GM18951 (cell line): ENCODE data around the gene TPCN2.
"Not testable (repeated sequence)": the region's sequence is repeated elsewhere in the genome, so short reads cannot be mapped to it uniquely, and the experiment has no call there.

ENCODE experiments used
- POLR2A ChIP-seq: IDR thresholded peaks from 4 replicates; pipeline ENCODE4 v1.6.1; 2011; ENCODE audit warnings: mild to moderate bottlenecking; ENCODE audit not compliant: insufficient read length, insufficient read depth; ENCODE audit errors: extremely low read depth
- in situ Hi-C: fragments of 300-500 bp; cut with MboI; formaldehyde crosslinking; loops from one replicate; pipeline ENCODE4 v1.12.0; 2022; ENCODE audit warnings: low sequenced_read_pairs, mixed read lengths, inconsistent platforms; ENCODE audit not compliant: unreplicated experiment

The TPCN2 gene

DNA sequence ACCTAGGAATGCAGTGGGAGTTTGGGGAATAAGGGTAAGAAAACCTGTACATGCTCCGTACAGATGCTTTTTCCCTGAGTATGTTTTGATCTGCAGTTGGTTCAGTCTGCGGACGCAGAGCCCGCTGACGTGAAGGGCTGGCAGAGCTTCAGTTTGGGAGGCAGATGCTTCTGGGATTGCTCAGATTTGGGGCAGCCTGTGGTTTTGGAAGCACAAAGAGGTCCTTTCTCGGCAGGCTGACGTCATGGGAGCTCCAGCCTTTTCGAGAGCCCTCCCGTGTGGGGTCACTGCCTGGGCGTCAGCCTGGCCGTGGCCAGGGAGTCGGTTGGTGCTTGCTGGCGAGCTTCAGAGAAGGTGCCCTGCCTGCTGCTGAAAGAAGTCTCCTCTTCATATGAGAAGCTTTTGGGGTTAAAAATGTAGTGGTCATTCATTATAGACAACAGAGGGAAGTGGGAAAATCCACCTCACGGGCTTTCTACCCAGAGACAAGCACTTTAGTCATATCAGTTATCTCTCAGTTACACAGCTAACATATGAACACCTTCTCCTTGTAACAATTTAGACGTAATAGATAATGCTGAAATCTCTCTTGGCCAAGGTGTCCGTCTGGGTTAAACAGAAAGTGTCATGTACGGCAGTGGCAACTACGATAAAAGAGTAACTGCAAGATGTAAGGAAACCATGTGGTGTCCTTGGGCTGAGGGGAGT is 26.8 kb downstream of the TPCN2 start:
- in situ Hi-C loops: no loop called here
- no peak for TF ChIP-seq POLR2A

DNA sequence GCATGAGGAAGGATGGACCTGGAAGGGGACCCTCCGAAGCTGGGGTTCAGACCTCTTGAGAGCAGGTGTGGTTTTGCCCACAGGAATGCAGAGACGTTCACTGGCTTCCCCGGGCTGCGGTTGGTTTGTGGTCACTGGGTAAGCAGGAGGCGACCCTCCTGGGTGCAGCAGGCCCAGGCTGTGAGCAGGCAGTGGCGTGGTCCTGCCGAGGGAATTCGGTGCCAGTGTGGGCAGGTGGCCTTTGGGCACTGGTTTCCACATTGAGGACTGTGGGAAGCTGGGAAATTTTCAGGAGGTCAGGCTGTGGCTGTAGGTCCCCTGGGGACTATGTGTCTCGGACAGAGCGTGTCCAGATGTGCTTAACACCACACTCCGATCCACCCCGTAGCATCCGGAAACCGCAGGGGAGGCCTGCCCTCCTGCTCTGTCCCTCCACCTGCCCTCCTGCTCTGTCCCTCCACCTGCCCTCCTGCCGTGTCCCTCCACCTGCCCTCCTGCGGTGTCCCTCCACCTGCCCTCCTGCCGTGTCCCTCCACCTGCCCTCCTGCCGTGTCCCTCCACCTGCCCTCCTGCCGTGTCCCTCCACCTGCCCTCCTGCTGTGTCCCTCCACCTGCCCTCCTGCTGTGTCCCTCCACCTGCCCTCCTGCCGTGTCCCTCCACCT is 27.5 kb downstream of the TPCN2 start:
- in situ Hi-C loops: no loop called here
- no peak for TF ChIP-seq POLR2A

DNA sequence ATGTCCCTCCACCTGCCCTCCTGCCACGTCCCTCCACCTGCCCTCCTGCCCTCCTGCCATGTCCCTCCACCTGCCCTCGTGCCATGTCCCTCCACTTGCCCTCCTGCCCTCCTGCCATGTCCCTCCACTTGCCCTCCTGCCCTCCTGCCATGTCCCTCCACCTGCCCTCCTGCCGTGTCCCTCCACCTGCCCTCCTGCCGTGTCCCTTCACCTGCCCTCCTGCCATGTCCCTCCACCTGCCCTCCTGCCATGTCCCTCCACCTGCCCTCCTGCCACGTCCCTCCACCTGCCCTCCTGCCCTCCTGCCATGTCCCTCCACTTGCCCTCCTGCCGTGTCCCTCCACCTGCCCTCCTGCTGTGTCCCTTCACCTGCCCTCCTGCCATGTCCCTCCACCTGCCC is 28.2 kb downstream of the TPCN2 start:
- in situ Hi-C loops: not testable (repeated sequence)

- no peak for TF ChIP-seq POLR2A
- in situ Hi-C loops: no loop called here
Measured at GRCh38 chr11:69078508-69078907, 29.8 kb downstream of the TPCN2 start.

DNA sequence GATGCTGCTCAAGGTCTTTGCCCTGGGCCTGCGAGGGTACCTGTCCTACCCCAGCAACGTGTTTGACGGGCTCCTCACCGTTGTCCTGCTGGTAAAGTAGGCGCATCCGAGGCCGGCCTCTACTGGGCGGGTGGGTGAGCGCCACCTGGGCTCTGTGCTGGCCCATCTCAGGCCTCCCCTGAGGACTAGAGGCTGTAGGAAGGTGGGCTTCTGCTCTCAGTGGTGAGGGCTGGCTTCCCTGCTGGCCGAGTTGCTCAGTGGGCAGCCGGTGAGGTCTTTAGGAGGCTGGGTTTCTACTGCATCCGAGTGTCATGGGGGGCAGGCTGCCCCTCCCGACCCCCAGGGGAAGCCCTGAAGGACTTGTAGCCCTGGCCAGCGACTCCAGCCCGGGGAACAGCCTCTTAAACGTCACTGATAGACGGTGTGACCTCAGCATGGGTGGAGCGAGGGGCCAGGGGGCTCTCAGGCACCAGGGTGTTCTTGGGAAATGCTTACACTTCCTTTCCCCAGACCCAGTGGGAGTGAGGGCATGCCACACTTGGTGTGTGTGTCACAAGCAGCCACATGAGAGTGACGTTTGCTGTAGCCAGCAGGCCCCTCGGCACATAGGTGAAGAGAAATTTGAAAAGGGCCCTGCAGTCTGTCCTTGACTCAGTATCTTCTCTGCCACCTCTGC is 30.3 kb downstream of the TPCN2 start:
- TF ChIP-seq POLR2A: no peak
- in situ Hi-C loops: no loop called here

GRCh38 chr11:69079661-69080256 is 31.0 kb downstream of the TPCN2 start:
- in situ Hi-C loops: no loop called here

GRCh38 chr11:69080257-69080995 is 31.7 kb downstream of the TPCN2 start:
- no peak for TF ChIP-seq POLR2A
- in situ Hi-C loops: no loop called here

More at GRCh38 chr11:69079661-69080256, 31.0 kb downstream of the TPCN2 start:
- no peak for TF ChIP-seq POLR2A

DNA sequence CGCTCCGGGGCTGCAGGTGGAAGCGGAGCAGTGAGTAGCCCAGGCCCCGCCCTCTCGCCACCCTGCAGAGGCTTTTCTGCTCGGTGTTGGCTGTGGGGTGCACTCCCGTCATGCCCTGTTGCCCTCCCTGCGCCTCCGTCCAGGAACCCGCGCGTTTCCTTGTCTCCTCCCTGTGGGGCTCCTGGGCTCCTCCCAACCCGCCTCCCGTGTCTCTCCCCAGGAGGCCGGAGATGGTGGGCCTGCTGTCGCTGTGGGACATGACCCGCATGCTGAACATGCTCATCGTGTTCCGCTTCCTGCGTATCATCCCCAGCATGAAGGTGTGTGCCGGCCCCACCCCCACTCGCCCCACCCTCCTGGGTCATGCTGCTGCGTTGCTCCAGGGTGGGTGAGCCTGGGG is 32.4 kb downstream of the TPCN2 start:
- no peak for TF ChIP-seq POLR2A
- in situ Hi-C loops: no loop called here

GRCh38 chr11:69083531-69084247 is 35.0 kb downstream of the TPCN2 start:
- in situ Hi-C loops: no loop called here
- TF ChIP-seq POLR2A: no peak

- in situ Hi-C loops: no loop called here
- no peak for TF ChIP-seq POLR2A
Measured at GRCh38 chr11:69084371-69084770, 35.6 kb downstream of the TPCN2 start.

DNA sequence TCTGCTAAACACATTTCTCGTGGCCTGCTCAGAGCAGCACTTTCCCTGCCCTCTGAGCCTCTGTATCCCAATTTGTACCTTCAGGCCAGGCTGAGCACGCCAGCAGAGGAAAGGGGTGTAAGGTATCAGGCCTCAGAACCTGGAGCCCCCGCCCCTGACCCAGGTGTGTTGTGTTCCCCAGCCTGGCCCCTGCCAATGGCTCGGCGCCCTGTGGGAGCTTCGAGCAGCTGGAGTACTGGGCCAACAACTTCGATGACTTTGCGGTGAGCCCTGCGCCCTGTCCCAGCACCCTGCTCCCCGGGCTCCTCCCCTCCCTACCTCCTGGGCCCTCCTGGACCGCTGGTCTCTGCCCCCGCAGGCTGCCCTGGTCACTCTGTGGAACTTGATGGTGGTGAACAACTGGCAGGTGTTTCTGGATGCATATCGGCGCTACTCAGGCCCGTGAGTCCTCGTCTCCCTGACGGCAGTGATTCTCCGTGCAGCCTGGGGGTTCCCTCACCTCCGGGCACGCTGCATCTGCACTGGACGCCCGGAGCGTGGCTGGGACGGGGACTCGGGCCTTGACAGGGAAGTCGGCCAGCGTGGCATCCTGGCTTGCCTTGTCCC is 36.9 kb downstream of the TPCN2 start:
- TF ChIP-seq POLR2A: no peak
- in situ Hi-C loops: no loop called here
